Measurements from ENCODE around the gene ANXA4.

GRCh38 chr2:69716555-69717120 is 25.3 kb upstream of the ANXA4 start:
- TF ChIP-seq CTCF (IDR thresholded peaks at IDR 0.05; ENCODE audit: low read length) = no peak
- no peak for TF ChIP-seq EZH2 (IDR thresholded peaks at IDR 0.05; ENCODE audit: borderline replicate concordance, low read length)

All from OCI-LY1 (cell line).